PC-9 (cell line): ENCODE results near the gene CUL2. TPM values are rescaled to one million over a fixed set of nuclear protein-coding genes. Genes with fewer than 3 reads are reported as not detected.

ENCODE experiments used
- BruUV-seq: library from RNA; stranded (reverse); fragments of 400-500 nt; replicated peaks from 2 replicates; lab custom pipeline; 2021; lab: Mats Ljungman, UMichigan
- CTCF ChIA-PET: fragments of 300-600 bp; sonication (Branson Sonifier 250); formaldehyde crosslinking; loops from one replicate; lab custom pipeline; 2022; ENCODE audit warnings: antibody characterized with exemption; lab: Charles Lee
- POLR2A ChIA-PET: fragments of 300-600 bp; sonication (Branson Sonifier 250); formaldehyde crosslinking; loops from one replicate; lab custom pipeline; 2022; ENCODE audit warnings: antibody characterized with exemption; ENCODE audit not compliant: unreplicated experiment; lab: Charles Lee
- DNase-seq, 2 experiments: peaks; one replicate each; pipeline versions ENCODE4 v3.0.0 to v3.0.0-alpha.2; 2015 to 2022; ENCODE audit warnings: mixed read lengths in 1 of 2
- H2AFZ ChIP-seq: fragments of 200-600 bp; sonication (generic); 2 replicates; pipeline ENCODE4 v1.8.1; 2017; ENCODE audit warnings: antibody characterized with exemption
- H3F3A ChIP-seq: fragments of 200-600 bp; sonication (generic); 2 replicates; pipeline ENCODE4 v1.8.1; 2017; ENCODE audit warnings: antibody characterized with exemption, mild to moderate bottlenecking, low read depth; ENCODE audit not compliant: insufficient read depth
- H3K27ac ChIP-seq: fragments of 200-600 bp; sonication (generic); 2 replicates; pipeline ENCODE4 v1.6.1; 2016; ENCODE audit warnings: mixed run types
- H3K27me3 ChIP-seq: fragments of 200-600 bp; sonication (generic); 2 replicates; pipeline ENCODE4 v1.6.1; 2016; ENCODE audit warnings: low read depth, mixed run types; ENCODE audit not compliant: insufficient read depth
- H3K36me3 ChIP-seq: fragments of 200-600 bp; sonication (generic); 2 replicates; pipeline ENCODE4 v1.6.1; 2016; ENCODE audit warnings: low read depth, mixed run types
- H3K4me1 ChIP-seq: fragments of 200-600 bp; sonication (generic); replicated peaks from 2 replicates; pipeline ENCODE4 v1.6.1; 2016; ENCODE audit warnings: mixed run types; ENCODE audit not compliant: insufficient read depth
- H3K4me2 ChIP-seq: fragments of 200-600 bp; sonication (generic); 2 replicates; pipeline ENCODE4 v1.6.1; 2017; ENCODE audit warnings: mixed run types
- H3K4me3 ChIP-seq: fragments of 200-600 bp; sonication (generic); 2 replicates; pipeline ENCODE4 v1.6.1; 2016; ENCODE audit warnings: mixed run types
- H3K79me2 ChIP-seq: fragments of 200-600 bp; sonication (generic); 2 replicates; pipeline ENCODE4 v1.6.1; 2017; ENCODE audit warnings: low read depth, mixed run types
- H3K9me2 ChIP-seq: fragments of 200-600 bp; sonication (generic); 2 replicates; pipeline ENCODE4 v1.8.1; 2017; ENCODE audit warnings: mild to moderate bottlenecking; ENCODE audit not compliant: insufficient read depth
- H3K9me3 ChIP-seq: fragments of 200-600 bp; sonication (generic); 2 replicates; pipeline ENCODE4 v1.8.1; 2016; ENCODE audit warnings: low read depth; ENCODE audit not compliant: insufficient read depth
- H4K20me1 ChIP-seq: fragments of 200-600 bp; sonication (generic); 2 replicates; pipeline ENCODE4 v1.8.1; 2017; ENCODE audit not compliant: insufficient read depth
- CTCF ChIP-seq: fragments of 200-600 bp; sonication (generic); conservative IDR thresholded peaks from 2 replicates; pipeline ENCODE4 v1.6.1; 2017; ENCODE audit warnings: mixed run types, antibody characterized with exemption, mild to moderate bottlenecking, moderate library complexity
- EZH2 ChIP-seq: fragments of 200-600 bp; sonication (generic); IDR thresholded peaks from 2 replicates; pipeline ENCODE4 v1.8.0; 2017; ENCODE audit warnings: antibody characterized with exemption, low read depth
- intact Hi-C: fragments of 100-400 bp; cut with micrococcal nuclease; formaldehyde crosslinking; loops from one replicate; pipeline ENCODE4 v1.10.0; 2022; ENCODE audit not compliant: unreplicated experiment
- total RNA-seq: library from RNA; stranded (reverse); gene quantifications from 2 replicates; pipeline ENCODE4 v1.2.3, GENCODE V29; 2021

Gene CUL2
- total RNA-seq, 1 experiment from 2014 or later = 31.5 TPM

- H3K79me2 ChIP-seq = peaks cover 16% of the 10 kb centered on the region; the same call in 1 of the 2 replicates
- H3K9me3 ChIP-seq = no peaks in the 10 kb centered on the region
- no peaks in the 10 kb centered on the region for H3K27me3 ChIP-seq
- BruUV-seq = no TSS peak
- ChIA-PET POLR2A (no interaction called here), CTCF (no interaction called here)
- DNase-seq = no peak
- H3K27ac ChIP-seq = no peak overlapping the region
- H4K20me1 ChIP-seq = no peaks in the 10 kb centered on the region
- no peak overlapping the region for H3K4me3 ChIP-seq
- H3K4me1 ChIP-seq = no peaks in the 10 kb centered on the region
- H2AFZ ChIP-seq = no peak overlapping the region
- H3K4me2 ChIP-seq = no peak overlapping the region
- intact Hi-C loops = no loop called here
- H3K9me2 ChIP-seq = no peaks in the 10 kb centered on the region
- no peaks in the 10 kb centered on the region for H3K36me3 ChIP-seq
- H3F3A ChIP-seq = no peaks in the 10 kb centered on the region
- TF ChIP-seq CTCF = no peak
- no peak for TF ChIP-seq EZH2
Measured at GRCh38 chr10:35079265-35079664, 10.9 kb downstream of the CUL2 start.

GRCh38 chr10:35075228-35075627, 14.9 kb downstream of the CUL2 start:
- Histone ChIP-seq H3K79me2 (0 out of 2 replicates have a peak, but pooled peaks cover 6% of the 10 kb centered on the region), H3K36me3 (no peaks in the 10 kb centered on the region), H3K9me3 (no peaks in the 10 kb centered on the region), H3K27ac (no peak overlapping the region), H3K4me3 (no peak overlapping the region), H4K20me1 (no peaks in the 10 kb centered on the region), H2AFZ (no peak overlapping the region), H3K4me1 (no peaks in the 10 kb centered on the region), H3K4me2 (no peak overlapping the region), H3K27me3 (no peaks in the 10 kb centered on the region), H3K9me2 (no peaks in the 10 kb centered on the region), H3F3A (no peaks in the 10 kb centered on the region)
- intact Hi-C loops = no loop called here
- no peak for DNase-seq
- POLR2A ChIA-PET = interaction anchor here (0.5 kb wide), 1 partner anchor 15 kb away, joined by 4 read pairs; the partner anchor contains the start of gene CUL2
- TF ChIP-seq EZH2 (no peak), CTCF (no peak)
- CTCF ChIA-PET = no interaction called here
- no TSS peak for BruUV-seq

GRCh38 chr10:35074266-35074665, 15.9 kb downstream of the CUL2 start:
- Histone ChIP-seq H3K27ac (no peak overlapping the region), H4K20me1 (no peaks in the 10 kb centered on the region), H3K4me1 (no peaks in the 10 kb centered on the region), H3K27me3 (no peaks in the 10 kb centered on the region), H3K4me3 (no peak overlapping the region), H3K9me3 (no peaks in the 10 kb centered on the region), H2AFZ (no peak overlapping the region), H3F3A (no peaks in the 10 kb centered on the region), H3K9me2 (no peaks in the 10 kb centered on the region), H3K4me2 (no peak overlapping the region), H3K79me2 (0 out of 2 replicates have a peak, but pooled peaks cover 6% of the 10 kb centered on the region), H3K36me3 (no peaks in the 10 kb centered on the region)
- ChIA-PET CTCF (interaction anchor here (0.7 kb wide), 1 partner anchor 571 kb away, joined by 5 read pairs; no protein-coding TSS in a partner anchor), POLR2A (no interaction called here)
- intact Hi-C loops = no loop called here
- no peak for TF ChIP-seq CTCF
- TF ChIP-seq EZH2 = no peak
- BruUV-seq = no TSS peak
- DNase-seq = no peak
